ENCODE data around the gene EIF3L. TPM values are rescaled to one million over a fixed set of nuclear protein-coding genes. Genes with fewer than 3 reads are reported as not detected.

Gene EIF3L
- total RNA-seq, 1 experiment from 2014 or later: 505 TPM

- intact Hi-C loops (cut with micrococcal nuclease): no loop called here
- H3K4me1 Mint-ChIP-seq (ENCODE audit: insufficient read depth, unreplicated experiment): peaks cover 10% of the 10 kb centered on the region
- no peak for DNase-seq (ENCODE audit: unreplicated experiment)
- H3K27ac Mint-ChIP-seq (ENCODE audit: low read depth, unreplicated experiment): no peak overlapping the region
- ChIA-PET CTCF (interaction anchor here (0.6 to 4.8 kb wide), 8 partner anchors 8 to 218 kb away, joined by 3 to 78 read pairs (median 6); partner anchors contain the start of gene EIF3L), POLR2A (interaction anchor here (1.0 to 3.0 kb wide), 2 partner anchors 11 kb away, joined by 3 to 15 read pairs; partner anchors contain the start of gene EIF3L)
- no peaks in the 10 kb centered on the region for H3K9me3 Mint-ChIP-seq (ENCODE audit: unreplicated experiment)
- BruUV-seq (replicated peaks): no TSS peak
- H3K27me3 Mint-ChIP-seq (ENCODE audit: insufficient read depth, unreplicated experiment): no peaks in the 10 kb centered on the region
- no peak for TF ChIP-seq CTCF (IDR thresholded peaks at IDR 0.05; ENCODE audit: unreplicated experiment)
- H3K4me3 Mint-ChIP-seq (ENCODE audit: unreplicated experiment): no peak overlapping the region
- H3K36me3 Mint-ChIP-seq (ENCODE audit: insufficient read depth, unreplicated experiment): peaks cover 97% of the 10 kb centered on the region
Observed at GRCh38 chr22:37860796-37861421, 11.7 kb downstream of the EIF3L start.

DNA sequence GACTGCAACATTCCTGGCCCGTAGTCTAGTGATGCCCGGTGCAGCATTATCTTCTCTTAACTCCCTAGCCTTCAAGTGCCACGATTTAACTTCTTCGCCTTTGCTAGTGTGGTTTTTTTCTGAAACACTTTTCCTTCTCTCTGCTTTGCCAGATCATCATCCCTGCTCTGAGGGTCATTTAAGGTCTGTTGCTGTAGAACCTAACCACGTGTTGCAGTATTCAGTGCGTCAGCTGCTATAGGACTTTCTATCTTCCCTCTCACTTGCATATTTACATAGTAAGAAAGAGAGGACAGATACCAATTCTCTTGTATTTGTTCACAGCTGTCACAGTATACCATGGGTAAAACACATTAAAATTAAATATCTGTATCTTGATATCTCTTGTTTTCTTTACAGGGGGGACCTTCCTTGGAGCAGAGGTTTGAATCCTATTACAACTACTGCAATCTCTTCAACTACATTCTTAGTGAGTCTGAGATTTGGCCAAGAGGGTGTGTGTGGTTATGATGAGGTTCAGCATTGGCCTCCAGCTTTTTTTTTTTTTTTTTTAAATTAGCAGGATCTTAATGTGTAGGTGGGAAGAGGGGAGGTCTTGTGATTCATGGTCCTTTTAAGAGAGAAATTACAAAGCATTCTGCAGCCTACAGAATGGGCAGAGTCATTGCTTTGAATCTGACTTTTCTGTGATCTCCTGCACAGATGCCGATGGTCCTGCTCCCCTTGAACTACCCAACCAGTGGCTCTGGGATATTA is 13.5 kb downstream of the EIF3L start:
- peaks cover 97% of the 10 kb centered on the region for H3K36me3 Mint-ChIP-seq (ENCODE audit: insufficient read depth, unreplicated experiment)
- BruUV-seq (replicated peaks): no TSS peak
- DNase-seq (ENCODE audit: unreplicated experiment): no peak
- H3K27ac Mint-ChIP-seq (ENCODE audit: low read depth, unreplicated experiment): peak overlapping the region; percentile 49
- ChIA-PET CTCF (interaction anchor here (0.5 to 4.8 kb wide), 57 partner anchors 10 to 783 kb away, joined by 3 to 78 read pairs (median 4); partner anchors contain the start of genes ANKRD54, EIF3L, GCAT and MICALL1), POLR2A (interaction anchor here (1.3 to 3.0 kb wide), 4 partner anchors 12 to 34 kb away, joined by 3 to 15 read pairs (median 8); partner anchors contain the start of genes ANKRD54 and EIF3L)
- intact Hi-C loops (cut with micrococcal nuclease): loop anchor here (1.0 kb wide), 1 partner anchor 45 kb away; no protein-coding TSS in a partner anchor
- no peaks in the 10 kb centered on the region for H3K9me3 Mint-ChIP-seq (ENCODE audit: unreplicated experiment)
- peaks cover 10% of the 10 kb centered on the region for H3K4me1 Mint-ChIP-seq (ENCODE audit: insufficient read depth, unreplicated experiment)
- no peak for TF ChIP-seq CTCF (IDR thresholded peaks at IDR 0.05; ENCODE audit: unreplicated experiment)
- no peaks in the 10 kb centered on the region for H3K27me3 Mint-ChIP-seq (ENCODE audit: insufficient read depth, unreplicated experiment)
- H3K4me3 Mint-ChIP-seq (ENCODE audit: unreplicated experiment): no peak overlapping the region

- intact Hi-C loops (cut with micrococcal nuclease): no loop called here
- BruUV-seq (replicated peaks): no TSS peak
- no peak overlapping the region for H3K4me3 Mint-ChIP-seq (ENCODE audit: unreplicated experiment)
- POLR2A ChIA-PET: no interaction called here
- H3K27ac Mint-ChIP-seq (ENCODE audit: low read depth, unreplicated experiment): no peak overlapping the region
- CTCF ChIA-PET: interaction anchor here (0.6 to 4.8 kb wide), 8 partner anchors 9 to 1588 kb away, joined by 3 to 44 read pairs (median 4); no protein-coding TSS in a partner anchor
- H3K4me1 Mint-ChIP-seq (ENCODE audit: insufficient read depth, unreplicated experiment): peaks cover 10% of the 10 kb centered on the region
- H3K9me3 Mint-ChIP-seq (ENCODE audit: unreplicated experiment): no peaks in the 10 kb centered on the region
- no peak for DNase-seq (ENCODE audit: unreplicated experiment)
- peaks cover 99% of the 10 kb centered on the region for H3K36me3 Mint-ChIP-seq (ENCODE audit: insufficient read depth, unreplicated experiment)
- TF ChIP-seq CTCF (IDR thresholded peaks at IDR 0.05; ENCODE audit: unreplicated experiment): no peak
- H3K27me3 Mint-ChIP-seq (ENCODE audit: insufficient read depth, unreplicated experiment): no peaks in the 10 kb centered on the region
Observed at GRCh38 chr22:37865510-37865909, 16.3 kb downstream of the EIF3L start.

- H3K27ac Mint-ChIP-seq (ENCODE audit: low read depth, unreplicated experiment): no peak overlapping the region
- no TSS peak for BruUV-seq (replicated peaks)
- H3K27me3 Mint-ChIP-seq (ENCODE audit: insufficient read depth, unreplicated experiment): no peaks in the 10 kb centered on the region
- TF ChIP-seq CTCF (IDR thresholded peaks at IDR 0.05; ENCODE audit: unreplicated experiment): no peak
- ChIA-PET POLR2A (interaction anchor here (1.6 kb wide), 1 partner anchor 9 kb away, joined by 3 read pairs; no protein-coding TSS in a partner anchor), CTCF (interaction anchor here (0.6 kb wide), 1 partner anchor 9 kb away, joined by 3 read pairs; no protein-coding TSS in a partner anchor)
- H3K4me1 Mint-ChIP-seq (ENCODE audit: insufficient read depth, unreplicated experiment): no peaks in the 10 kb centered on the region
- no peak overlapping the region for H3K4me3 Mint-ChIP-seq (ENCODE audit: unreplicated experiment)
- H3K9me3 Mint-ChIP-seq (ENCODE audit: unreplicated experiment): no peaks in the 10 kb centered on the region
- H3K36me3 Mint-ChIP-seq (ENCODE audit: insufficient read depth, unreplicated experiment): peaks cover 100% of the 10 kb centered on the region
- intact Hi-C loops (cut with micrococcal nuclease): no loop called here
- DNase-seq (ENCODE audit: unreplicated experiment): no peak
Observed at GRCh38 chr22:37870273-37870672, 21.1 kb downstream of the EIF3L start.

Measured in MCF 10A (cell line).